Kidney epithelial cell (primary cell): ENCODE measurements around the gene BCAP31. TPM values are rescaled to one million over a fixed set of nuclear protein-coding genes. Genes with fewer than 3 reads are reported as not detected.

Source experiments
- DNase-seq: peaks from one replicate; pipeline ENCODE4 v3.0.0-alpha.2; 2010; ENCODE audit warnings: low read depth
- H3K27me3 ChIP-seq: 2 replicates; pipeline ENCODE4 v1.6.0; 2011; ENCODE audit warnings: low read length; ENCODE audit not compliant: control insufficient read depth, insufficient read depth
- H3K36me3 ChIP-seq: 2 replicates; pipeline ENCODE4 v1.5.1; 2011; ENCODE audit warnings: low read length; ENCODE audit not compliant: control insufficient read depth, insufficient read depth
- H3K4me3 ChIP-seq: 2 replicates; pipeline ENCODE4 v1.5.1; 2011; ENCODE audit warnings: low read depth, mild to moderate bottlenecking, control low read depth, low read length
- CTCF ChIP-seq: IDR thresholded peaks from 2 replicates; pipeline ENCODE4 v1.5.1; 2011; ENCODE audit warnings: mild to moderate bottlenecking, moderate library complexity, low read length, control low read depth, inconsistent platforms; ENCODE audit not compliant: insufficient read depth, poor library complexity, severe bottlenecking
- total RNA-seq: library from RNA; depleted of rRNA; stranded (reverse); fragments of >200 nt; gene quantifications from 2 replicates; pipeline ENCODE4 v1.2.3, GENCODE V29; 2015

BCAP31 gene
- total RNA-seq, 1 donor from 2014 or later: 179 TPM

GRCh38 chrX:153725039-153725831 lies 1.0 kb upstream of the BCAP31 start:
- H3K27me3 ChIP-seq: no peaks in the 10 kb centered on the region
- no peak for TF ChIP-seq CTCF
- DNase-seq: no peak
- H3K36me3 ChIP-seq: no peaks in the 10 kb centered on the region
- H3K4me3 ChIP-seq: peak overlapping the region; percentile 74

GRCh38 chrX:153723351-153724251 lies 586 bp downstream of the BCAP31 start:
- H3K36me3 ChIP-seq: peaks cover 1% of the 10 kb centered on the region
- DNase-seq: no peak
- H3K4me3 ChIP-seq: peak overlapping the region; percentile 74
- H3K27me3 ChIP-seq: no peaks in the 10 kb centered on the region
- TF ChIP-seq CTCF: peak; percentile 56

GRCh38 chrX:153722704-153723350 lies 1.4 kb downstream of the BCAP31 start:
- no peak for DNase-seq
- no peak for TF ChIP-seq CTCF
- Histone ChIP-seq H3K27me3 (no peaks in the 10 kb centered on the region), H3K4me3 (peak overlapping the region; percentile 74), H3K36me3 (peaks cover 1% of the 10 kb centered on the region)

- no peak overlapping the region for H3K4me3 ChIP-seq
- no peak for DNase-seq
- no peaks in the 10 kb centered on the region for H3K27me3 ChIP-seq
- no peak for TF ChIP-seq CTCF
- peaks cover 1% of the 10 kb centered on the region for H3K36me3 ChIP-seq
These were observed 4.5 kb downstream of the BCAP31 start for GRCh38 chrX:153719701-153720100.

GRCh38 chrX:153719238-153719637 lies 4.9 kb downstream of the BCAP31 start:
- no peak for DNase-seq
- no peak overlapping the region for H3K4me3 ChIP-seq

More at GRCh38 chrX:153719238-153719637, 4.9 kb downstream of the BCAP31 start:
- Histone ChIP-seq H3K36me3 (peaks cover 1% of the 10 kb centered on the region), H3K27me3 (no peaks in the 10 kb centered on the region)
- no peak for TF ChIP-seq CTCF
